ENCODE measurements around the gene ZDHHC11.
"Not testable (repeated sequence)": the region's sequence is repeated elsewhere in the genome, so short reads cannot be mapped to it uniquely, and the experiment has no call there.

Gene ZDHHC11

DNA sequence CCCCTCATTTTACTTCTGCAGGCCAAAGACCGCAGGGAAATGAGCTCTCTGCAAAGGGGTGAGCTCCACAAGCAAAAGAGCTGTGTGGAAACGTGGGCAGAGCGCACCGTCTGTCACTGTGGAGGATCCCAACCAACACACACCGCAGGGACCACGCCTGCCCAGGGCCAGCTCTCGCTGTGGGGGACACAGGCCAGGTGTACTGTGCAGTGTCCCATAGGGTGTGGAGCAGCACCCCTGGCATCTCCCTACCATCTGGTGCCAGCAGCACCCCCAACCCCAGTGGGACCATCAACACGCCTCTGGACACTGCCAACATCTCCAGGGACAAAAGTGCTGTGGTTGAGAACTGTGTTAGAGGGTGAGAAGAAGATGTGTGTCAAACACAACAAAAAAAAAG is 27.9 kb upstream of the ZDHHC11 start:
- DNase-seq: not testable (repeated sequence)

DNA sequence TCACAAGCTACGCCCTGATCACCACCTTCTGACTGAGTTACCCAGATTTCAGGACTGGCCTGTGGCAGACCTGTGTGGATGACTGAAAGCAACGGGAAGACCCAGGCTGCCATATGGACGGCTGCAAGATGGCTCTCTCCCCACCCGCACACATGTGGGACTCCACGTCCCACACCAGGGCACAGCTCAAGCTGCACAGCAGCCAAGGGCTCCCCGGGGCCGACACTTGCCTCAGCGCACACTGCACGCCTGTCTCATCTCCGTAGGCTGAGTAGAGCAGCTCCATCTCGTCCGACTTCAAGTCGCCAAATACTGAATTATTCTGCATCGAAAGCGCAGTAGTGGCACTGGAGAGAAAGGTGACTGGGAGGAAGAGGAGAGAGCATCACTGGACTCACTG is 27.3 kb upstream of the ZDHHC11 start:
- DNase-seq: no peak

DNA sequence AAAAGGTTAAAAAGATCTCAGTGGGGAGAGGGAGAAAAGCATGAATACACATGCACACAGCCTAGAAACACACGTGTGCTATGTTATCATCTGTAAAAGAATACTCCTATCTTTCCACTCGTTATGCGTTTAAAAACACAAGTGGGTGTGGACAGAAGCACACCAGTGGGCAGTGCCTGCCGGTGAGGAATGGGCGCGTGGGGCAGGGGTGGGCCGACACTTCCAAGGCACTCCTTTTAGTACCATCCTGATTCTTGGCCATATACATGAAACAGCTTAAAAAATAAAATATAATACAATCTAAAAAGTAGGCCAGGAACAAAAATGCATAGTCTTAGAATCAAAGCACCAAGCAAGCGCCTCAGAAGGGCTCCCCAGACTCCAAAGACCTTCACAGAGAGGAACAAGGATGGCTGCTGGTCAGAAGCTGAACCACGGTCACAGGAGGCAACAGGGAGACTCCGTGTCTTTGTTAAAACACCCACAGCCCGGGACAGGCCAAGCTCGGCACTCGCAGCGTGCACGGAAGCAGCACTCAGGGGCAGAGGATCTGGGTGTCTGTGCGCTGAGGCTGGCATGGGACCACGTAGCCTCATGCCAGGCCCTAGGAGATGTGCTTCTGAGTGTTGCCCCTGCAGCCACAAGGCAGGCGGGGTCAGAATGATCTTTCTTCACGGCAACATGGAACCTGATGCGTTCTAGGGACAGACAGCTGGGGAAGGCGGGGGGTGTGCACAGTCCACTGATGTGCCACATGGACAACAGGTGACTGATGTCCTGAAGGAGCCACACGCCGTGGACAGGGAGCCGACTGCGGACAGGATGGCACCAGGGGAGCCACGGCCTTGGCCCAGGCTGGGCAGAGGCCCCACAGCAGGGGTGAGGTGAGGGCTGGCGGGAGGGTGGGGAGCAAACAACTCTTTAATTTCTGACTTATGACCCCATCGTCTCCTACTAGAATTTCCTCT is 25.9 kb upstream of the ZDHHC11 start:
- DNase-seq: no peak

DNA sequence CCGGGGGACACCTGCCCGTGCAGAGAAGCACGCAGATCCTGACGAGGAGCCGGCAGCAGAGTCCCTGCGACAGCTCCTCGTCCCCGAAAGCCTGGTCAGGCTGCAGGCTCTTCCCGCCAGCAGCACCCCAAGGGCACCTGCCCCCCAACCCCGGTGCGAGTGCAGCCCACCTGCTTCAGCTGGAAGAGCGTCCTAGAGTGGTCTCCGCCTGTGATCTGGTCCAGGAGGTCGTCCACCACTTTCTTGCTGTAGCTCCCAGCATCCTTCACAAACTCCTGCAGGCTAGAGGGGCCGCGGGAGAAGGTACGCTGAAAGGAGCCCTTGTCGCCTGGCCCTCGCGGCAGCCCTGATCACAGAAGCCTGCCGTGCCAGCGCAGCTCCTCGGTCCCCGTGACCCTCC is 25.1 kb upstream of the ZDHHC11 start:
- no peak for DNase-seq

DNA sequence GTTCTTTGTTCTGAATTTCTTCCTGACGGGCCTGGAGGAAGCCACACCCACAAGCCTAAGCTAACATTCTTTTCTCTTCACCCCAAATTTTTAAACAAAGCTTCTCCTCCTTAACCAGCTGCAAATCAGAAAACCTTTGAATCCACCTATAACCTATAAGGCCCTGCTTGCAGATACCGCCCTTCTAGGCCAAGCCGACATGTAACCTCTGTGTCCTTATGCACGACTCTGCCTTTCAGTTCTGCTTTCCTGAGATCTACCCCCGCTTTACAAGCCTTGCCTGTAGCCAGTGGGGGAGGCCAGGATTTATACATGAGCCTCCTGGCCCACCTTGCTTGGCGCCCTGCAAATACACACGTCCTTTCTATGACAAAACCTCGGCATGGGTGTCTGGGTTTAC is 22.5 kb upstream of the ZDHHC11 start:
- no peak for DNase-seq

DNA sequence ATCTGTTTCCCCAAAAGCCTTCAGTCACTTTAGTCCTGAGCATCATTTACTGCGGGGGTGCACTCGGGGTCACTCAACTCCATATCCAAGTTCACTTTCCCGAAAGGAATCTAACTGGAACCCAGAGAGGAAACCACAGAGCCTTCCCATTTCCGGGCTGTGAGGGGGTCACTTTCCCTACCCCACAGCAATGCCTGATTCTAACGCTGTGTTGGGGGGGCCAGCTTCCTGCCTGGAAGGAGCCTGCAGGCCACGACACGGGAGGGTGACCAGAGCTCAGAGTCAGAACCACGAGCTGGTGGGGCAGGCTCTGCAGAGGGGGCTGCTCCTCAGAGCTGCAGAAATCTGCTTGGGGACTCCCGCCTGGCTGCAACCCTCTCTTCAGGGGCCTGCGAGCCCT is 21.5 kb upstream of the ZDHHC11 start:
- DNase-seq: no peak

DNA sequence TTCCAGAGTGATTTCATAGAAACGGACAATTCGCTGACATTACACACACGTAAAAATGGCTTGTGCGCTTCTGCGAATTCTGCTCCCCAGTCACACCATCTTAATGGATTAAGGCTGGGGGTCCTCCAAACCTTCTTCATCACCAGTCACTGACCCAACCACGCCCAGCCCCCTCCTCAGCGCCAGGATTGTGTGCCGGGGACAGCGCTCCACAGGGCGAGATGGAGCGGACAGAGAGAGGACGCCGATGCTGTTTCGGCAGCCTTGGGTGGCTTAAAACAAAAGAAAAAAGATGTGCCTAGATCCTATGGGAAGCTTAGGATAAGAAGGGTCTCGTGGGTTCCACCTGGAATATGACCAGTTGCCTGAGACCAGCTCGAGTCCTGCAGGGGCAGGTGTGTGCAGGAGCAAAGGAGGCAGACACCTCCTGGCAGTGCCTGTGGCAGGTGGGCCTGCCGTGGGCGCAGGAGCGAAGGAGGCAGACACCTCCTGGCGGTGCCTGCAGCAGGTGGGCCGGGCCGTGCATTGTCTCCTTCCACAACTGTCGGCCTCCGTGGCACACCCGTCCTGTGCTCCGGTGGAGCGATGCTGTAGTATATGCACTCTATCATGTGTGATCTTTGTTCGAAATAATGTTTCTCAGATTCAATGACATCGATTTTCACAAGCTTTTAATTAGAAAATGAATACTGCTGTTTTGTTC is 21.0 kb upstream of the ZDHHC11 start:
- no peak for DNase-seq

DNA sequence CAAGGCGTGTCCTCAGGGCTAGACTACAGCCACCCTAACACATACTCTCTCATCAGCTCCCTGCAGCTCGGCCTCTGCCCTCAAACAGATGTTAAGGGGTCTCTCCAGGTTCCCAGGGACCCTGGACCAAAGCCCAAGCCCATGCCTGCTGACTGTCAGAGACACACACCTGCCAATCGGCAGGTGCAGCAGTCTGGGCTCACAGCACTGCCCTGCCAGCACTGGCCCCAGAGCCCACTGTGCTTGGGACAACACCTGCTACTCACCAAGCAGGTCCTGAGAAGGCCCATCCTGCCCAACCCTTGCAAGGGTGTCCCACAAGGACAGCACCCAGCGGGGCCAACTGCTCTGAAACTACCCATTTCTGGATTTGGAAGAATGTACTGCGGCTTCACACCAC is 20.2 kb upstream of the ZDHHC11 start:
- no peak for DNase-seq

DNA sequence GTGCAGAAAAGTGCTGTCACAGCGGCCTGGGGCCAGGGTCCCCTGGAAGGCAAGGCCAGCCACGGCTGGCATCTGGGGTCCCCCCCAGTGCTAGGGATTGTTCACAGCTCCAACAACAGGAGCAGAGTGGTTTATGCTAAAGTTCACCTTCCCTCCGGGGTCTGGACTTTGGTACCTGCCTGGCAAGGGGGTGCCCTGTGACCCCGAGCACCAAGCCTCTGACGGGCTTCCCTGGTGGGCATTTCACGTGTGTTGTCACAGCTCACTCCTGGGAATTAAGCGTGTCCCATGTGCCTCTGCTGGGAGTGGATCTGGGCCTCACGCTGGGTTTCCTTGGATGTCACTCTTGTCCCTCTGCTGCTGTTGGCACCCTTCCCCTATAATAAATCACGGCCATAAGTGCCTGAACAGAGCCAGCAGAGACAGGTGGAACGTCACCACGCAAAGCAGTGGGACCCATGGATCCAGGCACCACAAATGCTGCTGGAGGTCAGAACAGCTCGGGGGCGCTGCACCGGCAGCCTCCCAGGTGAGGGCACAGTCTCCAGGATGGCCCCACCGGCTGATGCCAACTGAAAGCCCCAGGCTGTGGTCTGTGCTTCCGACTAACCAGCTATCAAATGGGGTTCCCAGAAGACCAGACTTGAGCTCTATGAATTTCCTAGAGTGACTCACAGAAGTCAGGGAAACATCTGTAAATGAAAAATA is 17.8 kb upstream of the ZDHHC11 start:
- DNase-seq: no peak

DNA sequence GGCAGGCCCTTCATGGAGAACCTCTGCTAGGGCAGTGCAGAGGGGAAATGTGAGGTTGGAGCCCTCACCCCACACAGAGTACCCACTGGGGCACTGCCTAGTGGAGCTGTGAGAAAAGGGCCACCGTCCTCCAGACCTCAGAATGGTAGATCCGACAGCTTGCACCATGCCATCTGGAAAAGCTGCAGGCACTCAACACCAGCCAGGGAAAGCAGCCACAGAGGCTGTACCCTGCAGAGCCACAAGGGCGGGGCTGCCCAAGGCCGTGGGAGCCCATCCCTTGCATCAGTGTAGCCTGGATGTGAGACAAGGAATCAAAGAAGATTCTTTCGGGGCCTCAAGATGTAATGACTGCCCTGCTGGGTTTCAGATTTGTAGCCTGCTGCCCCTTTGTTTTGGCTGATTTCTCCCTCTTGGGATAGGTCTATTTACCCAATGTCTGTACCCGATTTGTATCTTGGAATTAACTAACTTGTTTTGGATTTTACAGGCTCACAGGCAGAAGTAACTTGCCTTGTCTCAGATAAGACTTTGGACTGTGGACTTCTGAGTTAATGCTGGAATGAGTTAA is 16.6 kb upstream of the ZDHHC11 start:
- no peak for DNase-seq

DNA sequence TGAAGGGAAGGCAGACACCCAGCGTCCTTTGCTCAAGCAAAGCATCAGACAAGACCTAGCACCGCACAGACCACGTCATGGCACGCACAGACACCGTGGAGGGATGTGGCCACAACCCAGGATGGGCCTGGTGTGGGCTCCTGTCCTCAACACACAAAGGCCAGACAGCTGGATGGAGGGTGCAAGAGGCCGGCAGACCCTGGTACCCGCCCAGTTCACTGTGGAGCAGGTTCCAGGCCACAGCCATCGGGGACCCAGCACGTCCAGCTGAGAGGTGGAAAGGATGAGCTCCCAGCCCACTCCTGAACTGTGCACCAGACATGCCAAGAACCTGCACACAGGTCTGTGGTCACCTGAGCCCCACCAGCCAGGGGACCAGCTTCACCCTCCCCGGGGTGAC is 15.0 kb upstream of the ZDHHC11 start:
- no peak for DNase-seq

DNA sequence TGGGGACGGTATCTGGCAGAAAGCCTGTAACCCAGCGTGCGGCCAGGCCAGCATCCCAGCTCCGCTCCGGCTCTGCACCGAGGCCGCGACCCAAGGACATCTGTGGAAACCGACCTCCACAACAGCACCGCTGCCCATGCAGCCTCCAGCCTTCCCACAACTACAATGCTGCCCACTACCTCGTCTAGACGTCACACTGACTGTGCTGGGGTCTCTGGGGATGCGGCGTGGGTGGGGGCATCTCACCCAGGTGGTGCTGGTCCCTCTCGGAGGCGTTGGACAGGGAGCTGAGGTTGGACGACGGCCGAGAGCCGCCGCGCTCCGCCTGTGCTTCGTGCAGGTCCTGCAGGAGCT is 14.4 kb upstream of the ZDHHC11 start:
- DNase-seq: no peak

DNA sequence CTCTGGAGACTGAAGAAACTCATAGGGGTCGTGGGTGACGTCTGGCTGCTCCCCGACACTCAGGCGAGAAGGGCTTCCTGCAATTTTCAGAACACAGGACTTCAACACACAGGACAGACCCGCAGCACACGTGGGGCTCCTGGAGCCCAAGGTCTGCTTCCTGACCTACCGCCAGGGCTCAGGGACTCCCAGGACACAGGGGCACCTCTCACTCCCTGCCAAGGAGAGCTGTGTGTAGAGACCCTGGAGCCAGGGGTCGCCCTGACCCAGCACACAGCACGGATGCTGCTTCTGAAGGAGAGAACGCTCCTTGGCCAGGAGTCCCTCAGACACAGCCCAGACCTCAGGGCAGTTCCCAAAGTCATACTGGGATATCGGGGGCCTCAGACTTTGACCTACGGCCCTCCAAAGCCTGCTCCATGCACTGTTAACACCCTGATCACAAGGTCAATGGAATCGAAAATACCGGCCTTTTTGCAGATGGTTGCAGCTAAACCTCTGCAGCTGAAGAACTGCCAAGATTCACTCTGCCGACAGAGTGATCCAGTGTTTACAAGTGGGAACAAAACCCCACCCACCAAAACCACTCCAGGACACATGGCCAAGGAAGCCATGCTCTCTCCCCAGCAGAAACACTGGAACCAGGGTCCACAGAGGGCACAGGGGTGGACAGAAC is 13.8 kb upstream of the ZDHHC11 start:
- no peak for DNase-seq

DNA sequence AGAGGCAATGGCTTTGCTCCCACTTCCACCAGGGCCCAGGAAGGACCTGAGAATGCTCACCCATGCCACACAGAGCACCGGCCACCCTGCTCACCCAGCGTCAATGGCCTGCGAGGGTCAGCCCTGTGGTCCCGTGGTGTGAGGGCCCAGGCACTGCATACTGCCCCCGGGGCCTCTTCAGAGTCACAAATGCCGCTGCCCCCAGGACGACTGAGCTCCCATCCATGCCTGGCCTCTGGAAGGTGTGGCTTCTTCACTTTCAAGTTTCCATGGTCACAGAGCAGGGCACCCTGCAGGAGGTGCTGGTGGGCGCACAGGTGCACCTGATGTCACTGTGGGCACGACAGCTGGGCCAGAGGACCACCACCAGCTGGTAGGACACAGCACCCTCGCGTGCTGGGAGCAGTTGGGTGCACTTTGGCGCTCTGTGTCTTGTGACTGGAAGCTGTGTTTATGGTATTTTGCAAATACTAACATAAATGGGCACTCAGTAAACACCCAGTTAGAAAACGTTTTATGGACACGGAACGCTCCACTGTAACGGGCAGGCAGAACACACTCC is 12.5 kb upstream of the ZDHHC11 start:
- DNase-seq: no peak

DNA sequence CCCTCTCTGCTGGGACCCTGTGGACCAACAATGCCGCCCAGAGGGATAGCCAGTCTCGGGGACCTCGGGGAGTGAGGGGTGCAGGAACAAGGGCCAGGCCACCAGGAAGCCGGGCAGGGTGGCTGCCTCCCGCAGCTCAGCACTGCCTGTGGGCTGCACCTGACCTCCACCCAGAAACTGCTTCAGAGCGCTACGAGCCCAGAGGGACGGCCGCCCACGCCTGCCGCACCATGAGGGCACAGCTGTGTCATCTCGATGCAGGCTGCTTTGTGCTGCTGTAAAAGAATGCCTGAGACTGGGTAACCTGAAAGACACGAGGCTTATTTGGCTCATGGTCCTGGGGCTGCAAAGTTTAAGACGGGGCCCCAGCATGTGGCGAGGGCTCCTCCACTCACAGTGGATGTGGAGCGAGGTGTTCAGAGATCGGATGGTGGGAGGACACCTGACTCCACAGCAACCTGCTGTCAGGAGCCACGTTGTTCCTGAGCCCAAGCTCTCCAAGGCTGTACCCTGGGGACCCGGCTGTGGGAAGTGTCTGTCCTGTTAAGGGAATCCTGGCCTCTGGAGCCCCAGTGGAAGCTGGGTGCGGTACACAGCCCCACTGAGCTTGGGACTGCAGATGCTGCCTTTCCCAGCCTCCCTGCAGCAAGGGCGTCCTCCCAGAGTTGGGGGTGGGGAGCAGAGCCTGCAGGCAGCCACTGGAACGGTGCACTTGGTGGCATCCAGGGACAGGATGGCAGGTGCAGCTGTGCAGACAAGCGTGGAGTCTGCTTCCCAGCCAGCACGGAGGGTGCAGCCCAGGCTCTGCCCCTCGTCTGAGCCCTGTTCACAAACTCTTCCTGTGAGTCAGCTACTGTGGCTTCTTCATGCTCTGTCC is 11.8 kb upstream of the ZDHHC11 start:
- DNase-seq: no peak

DNA sequence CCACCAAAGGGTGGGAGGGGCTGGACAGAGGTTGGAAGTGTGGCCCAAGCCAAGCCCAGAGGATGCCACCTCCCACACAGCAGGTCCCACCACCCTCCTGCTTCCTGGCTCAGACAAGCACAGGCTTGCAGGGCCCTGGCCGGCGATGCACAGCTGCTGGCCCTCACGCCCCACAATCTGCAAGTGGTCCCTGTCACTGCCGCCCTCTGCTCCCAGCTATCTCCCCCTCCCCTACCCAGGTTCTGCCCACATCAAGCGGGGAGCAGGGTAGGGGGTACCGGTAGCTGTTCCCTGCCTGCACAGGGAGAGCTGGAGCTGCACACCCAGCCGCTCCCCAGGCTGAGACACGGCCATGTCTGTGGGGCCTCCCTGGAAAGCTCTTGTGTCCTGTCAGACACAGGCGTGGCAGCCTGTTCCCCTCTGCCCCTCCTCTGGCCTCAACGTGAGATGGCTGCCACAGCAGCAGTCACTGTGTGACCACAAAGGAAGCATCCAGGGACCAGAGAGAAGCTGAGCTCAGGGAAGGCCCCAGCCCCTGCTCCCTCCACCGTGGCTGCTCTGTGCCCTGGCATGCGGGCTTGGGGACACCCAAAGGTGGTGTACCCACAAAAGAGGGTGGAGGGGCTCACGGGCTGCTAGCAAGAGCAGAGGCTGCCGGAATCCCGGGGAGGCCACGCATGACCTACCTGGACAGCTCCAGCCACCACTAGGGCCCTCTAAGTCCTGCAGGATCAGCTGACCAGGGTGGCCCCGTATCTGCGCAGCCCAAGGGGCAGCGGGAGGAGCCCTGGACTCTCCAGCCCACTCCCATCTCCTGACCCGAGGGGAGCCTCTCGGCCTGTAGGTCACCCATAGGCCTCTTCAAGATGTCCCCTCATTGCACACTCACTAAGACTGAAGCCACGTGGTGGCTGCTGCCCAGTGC is 10.9 kb upstream of the ZDHHC11 start:
- DNase-seq: no peak

DNA sequence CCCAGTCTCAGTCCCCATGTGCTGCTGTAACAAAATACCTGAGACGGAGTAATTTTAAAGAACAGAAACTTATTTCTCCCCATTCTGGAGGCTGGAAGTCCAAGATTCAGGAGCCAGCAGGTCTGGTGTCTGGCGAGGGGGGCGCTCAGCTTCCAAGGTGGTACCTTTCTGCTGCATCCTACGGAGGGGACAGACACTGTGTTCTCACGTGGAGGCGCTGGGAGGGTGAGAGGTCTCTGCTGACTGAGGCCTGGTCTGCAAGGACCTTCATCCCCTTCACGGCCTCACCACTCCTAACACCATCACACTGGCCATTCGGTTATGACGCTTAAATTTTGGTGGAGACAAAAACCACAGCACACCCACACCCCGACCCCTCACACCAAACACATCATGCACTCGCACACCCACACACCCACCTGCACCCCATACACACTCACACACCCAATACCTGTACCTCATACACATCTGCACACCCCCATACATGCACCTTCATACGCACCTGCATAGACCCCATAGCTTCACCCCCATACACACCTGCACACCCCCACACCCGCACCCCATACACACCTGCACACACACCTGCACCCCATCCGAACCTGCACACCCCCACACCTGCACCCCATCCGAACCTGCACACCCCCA is 9.8 kb upstream of the ZDHHC11 start:
- no peak for DNase-seq

DNA sequence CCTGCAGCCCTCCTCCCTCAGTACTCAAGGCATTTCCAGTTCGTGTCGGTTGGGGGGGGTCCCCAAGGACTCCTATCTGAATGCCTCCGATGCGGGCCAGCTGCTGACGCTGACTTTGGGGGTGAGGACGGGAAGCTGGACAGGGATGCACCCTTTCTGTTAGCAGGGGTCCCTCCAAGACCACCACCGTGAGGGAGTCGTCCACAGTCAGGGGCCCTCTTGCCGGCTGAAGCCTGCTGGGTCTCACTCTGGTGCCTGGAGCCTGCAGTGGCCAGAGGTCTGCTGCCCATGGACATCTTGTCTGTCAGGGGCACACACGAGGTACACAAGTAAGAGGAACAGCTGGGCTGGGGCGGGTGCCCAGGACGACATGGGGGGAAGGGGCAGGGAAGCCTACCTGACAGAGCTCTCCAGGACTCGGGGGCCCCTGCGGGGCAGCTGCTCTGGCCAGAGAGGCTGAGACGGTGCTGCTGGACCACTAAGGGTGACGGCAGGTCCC is 9.1 kb upstream of the ZDHHC11 start:
- DNase-seq: no peak

DNA sequence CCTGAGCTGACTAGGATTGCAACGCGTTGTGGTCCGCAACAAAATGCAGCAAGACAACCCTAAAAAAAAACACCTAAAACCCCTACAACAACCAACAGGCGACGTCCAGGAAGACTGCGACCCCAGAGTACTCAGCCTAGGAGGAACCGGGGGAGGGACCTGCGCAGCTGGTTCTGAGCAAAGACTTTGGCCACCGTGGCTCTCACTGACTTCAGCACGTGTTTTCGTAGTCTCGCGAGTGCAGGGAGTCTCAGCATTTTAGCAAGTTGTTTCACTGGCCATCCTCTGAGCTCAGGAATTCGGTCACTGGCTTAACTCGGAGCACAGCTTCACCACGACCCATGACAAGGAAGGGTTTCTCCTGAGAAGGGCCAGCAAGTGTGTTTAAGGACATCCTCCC is 8.6 kb upstream of the ZDHHC11 start:
- DNase-seq: no peak

DNA sequence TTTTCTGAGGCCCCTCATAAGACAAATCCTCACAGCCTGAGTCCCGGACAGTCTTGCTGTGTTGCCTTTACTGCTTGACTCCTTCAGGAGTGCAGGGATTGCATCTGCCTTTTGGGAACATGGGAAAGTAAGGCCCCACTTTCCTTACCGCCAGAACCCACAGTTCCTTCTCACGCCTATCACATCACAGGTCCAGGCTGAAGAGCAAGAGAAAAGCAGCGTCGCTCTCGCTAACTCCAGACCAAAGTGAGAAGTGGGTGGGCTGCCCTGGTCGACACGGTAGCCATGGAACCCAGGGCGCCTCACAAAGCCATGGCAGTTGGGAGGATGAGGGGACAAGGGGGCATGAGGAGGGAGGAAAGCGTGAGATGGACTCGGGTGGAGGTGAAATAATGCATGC is 7.9 kb upstream of the ZDHHC11 start:
- no peak for DNase-seq

Measured in NCI-H1436 treated with DMSO at 0.1 percent for 48 hours (cell line).